ENCODE measurements around the gene RHOT2. TPM values are rescaled to one million over a fixed set of nuclear protein-coding genes. Genes with fewer than 3 reads are reported as not detected.
A peak's percentile ranks its signal among the peaks of the same experiment; 100 is the strongest.

RHOT2 gene
- total RNA-seq, 4 donors from 2014 or later, result 49.7 to 81.8 (median 57.6) TPM

- peak; percentile 91 for DNase-seq
- peak; percentile 2 to 73 for TF ChIP-seq POLR2A (IDR thresholded peaks at IDR 0.05)
- no peak for TF ChIP-seq CTCF (IDR thresholded peaks at IDR 0.05)
- intact Hi-C loops (cut with DNase I), result no loop called here
- Histone ChIP-seq H3K27me3 (no peaks in the 10 kb centered on the region), H3K9me3 (no peaks in the 10 kb centered on the region), H3K36me3 (no peaks in the 10 kb centered on the region), H3K27ac (peak within 1 kb of the TSS; percentile 71 to 86 (median 83)), H3K4me3 (replicated peaks in 1 of 3) (peak within 1 kb of the TSS; percentile 31 to 93 (median 64)), H3K4me1 (peaks cover 36 to 57% of the 10 kb centered on the region in 2 donors)
- no CpG with 5 or more reads among the region's 81 CpGs for whole genome bisulfite sequencing, 2 donors
Observed at GRCh38 chr16:641326-642188, 26.4 kb upstream of the RHOT2 start, which contains the start of gene MCRIP2. MCRIP2 (plus strand) TSS chr16:641828; CDS start chr16:641992, 164 bp downstream.

DNA sequence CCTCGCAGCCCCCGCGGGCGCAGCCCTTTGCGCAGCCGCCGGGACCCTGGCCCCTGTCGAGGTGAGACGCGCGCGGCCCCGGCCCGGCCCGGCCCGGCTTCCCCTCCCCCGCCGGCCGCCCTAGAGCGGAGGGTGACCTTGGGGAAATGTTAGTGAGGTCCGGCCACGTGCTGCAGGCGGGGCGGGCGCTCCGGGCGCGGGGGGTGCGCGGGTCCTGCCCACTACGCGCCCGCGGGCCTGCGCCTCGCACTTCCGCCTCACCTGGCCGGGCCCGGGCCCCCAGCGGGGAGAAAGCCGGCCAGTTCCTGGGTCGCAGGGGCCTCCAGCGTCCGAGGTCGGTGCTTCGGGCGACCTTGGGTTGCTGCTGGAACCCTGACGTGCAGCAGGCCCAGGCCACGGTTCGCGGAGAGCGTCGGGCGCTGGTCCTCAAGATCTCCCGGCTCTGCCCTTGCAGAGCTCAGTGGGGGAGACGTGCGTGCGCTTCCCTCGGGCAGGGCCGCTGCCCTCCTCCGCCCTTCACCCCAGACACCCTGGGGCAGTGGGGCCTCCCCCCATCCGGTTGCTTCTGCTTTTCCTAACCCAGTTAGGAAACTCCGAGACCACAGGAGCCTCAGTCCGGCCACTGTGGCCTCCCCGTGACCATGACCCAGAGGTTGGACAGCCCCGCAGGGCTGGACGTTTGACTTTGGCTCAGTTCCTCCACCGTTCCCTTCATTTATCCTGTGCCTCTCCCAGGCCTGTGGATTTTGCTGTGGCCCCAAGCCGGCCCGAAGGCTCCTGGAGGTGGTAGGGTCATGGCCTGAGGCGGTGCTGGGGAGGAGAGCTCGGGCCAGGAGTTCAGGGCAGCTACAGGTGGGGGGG, 25.5 kb upstream of the RHOT2 start:
- intact Hi-C loops (cut with DNase I), result no loop called here
- H3K27me3 ChIP-seq, result no peaks in the 10 kb centered on the region
- DNase-seq, result peak; percentile 79 to 82
- no peaks in the 10 kb centered on the region for H3K9me3 ChIP-seq
- peak overlapping the region; percentile 31 to 93 (median 64) for H3K4me3 ChIP-seq (replicated peaks in 1 of 3)
- H3K36me3 ChIP-seq, result no peaks in the 10 kb centered on the region
- 15 to 59% methylated on average over 11 to 18 of the region's 72 CpGs for WGBS, 2 donors
- TF ChIP-seq POLR2A (IDR thresholded peaks at IDR 0.05) (no peak), CTCF (IDR thresholded peaks at IDR 0.05) (no peak)
- H3K4me1 ChIP-seq, result peaks cover 43 to 63% of the 10 kb centered on the region in 2 donors
- peak overlapping the region; percentile 71 to 86 (median 83) for H3K27ac ChIP-seq

DNA sequence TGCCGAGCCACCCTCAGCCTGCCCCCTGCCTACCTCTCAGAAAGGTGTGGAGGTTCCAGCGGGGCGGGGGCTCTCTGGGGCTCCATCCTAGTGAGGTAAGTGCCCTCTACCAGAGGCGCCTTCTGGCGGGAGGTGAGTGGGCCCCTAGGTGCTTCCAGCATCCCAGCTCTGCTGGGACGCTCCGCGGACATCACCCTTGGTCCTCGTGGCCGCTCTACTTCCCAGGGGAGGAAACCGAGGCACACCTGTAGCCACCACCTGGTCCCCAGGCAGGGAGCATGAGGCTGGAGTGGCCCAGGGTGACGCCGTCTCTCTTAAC, 24.9 kb upstream of the RHOT2 start:
- intact Hi-C loops (cut with DNase I), result no loop called here
- Histone ChIP-seq H3K27ac (peak overlapping the region; percentile 25 to 86 (median 54)), H3K9me3 (no peaks in the 10 kb centered on the region), H3K36me3 (no peaks in the 10 kb centered on the region), H3K27me3 (no peaks in the 10 kb centered on the region), H3K4me1 (peaks cover 43 to 63% of the 10 kb centered on the region in 2 donors), H3K4me3 (replicated peaks in 1 of 3) (peak overlapping the region in 2 of 3 donors; percentile 64 to 93)
- WGBS, 2 donors, result 71 to 84% methylated on average over 3 to 8 of the region's 13 CpGs
- no peak for TF ChIP-seq POLR2A (IDR thresholded peaks at IDR 0.05)
- no peak for TF ChIP-seq CTCF (IDR thresholded peaks at IDR 0.05)
- no peak for DNase-seq

- H3K9me3 ChIP-seq, result no peaks in the 10 kb centered on the region
- H3K36me3 ChIP-seq, result no peaks in the 10 kb centered on the region
- H3K4me3 ChIP-seq (replicated peaks in 1 of 3), result no peak overlapping the region
- TF ChIP-seq CTCF (IDR thresholded peaks at IDR 0.05) (no peak), POLR2A (IDR thresholded peaks at IDR 0.05) (no peak)
- DNase-seq, result no peak
- WGBS, 2 donors, result 93 to 98% methylated on average over 12 of the region's 12 CpGs
- intact Hi-C loops (cut with DNase I), result no loop called here
- peaks cover 51 to 68% of the 10 kb centered on the region in 2 donors for H3K4me1 ChIP-seq
- no peaks in the 10 kb centered on the region for H3K27me3 ChIP-seq
- no peak overlapping the region for H3K27ac ChIP-seq
Observed at GRCh38 chr16:644556-644955, 23.4 kb upstream of the RHOT2 start.
